ENCODE measurements around the gene PDIA5. TPM values are rescaled to one million over a fixed set of nuclear protein-coding genes. Genes with fewer than 3 reads are reported as not detected.
A peak's percentile ranks its signal among the peaks of the same experiment; 100 is the strongest.

Gene PDIA5
- total and polyA plus RNA-seq, 9 donors: 11.2 to 58.3 (median 24.3) TPM

GRCh38 chr3:123141276-123141675, 74.5 kb downstream of the PDIA5 start:
- WGBS, 3 donors: 90 to 99% (median 96%) methylated on average over 2 to 5 of the region's 5 CpGs

GRCh38 chr3:123143669-123144411, 77.0 kb downstream of the PDIA5 start:
- no peak overlapping the region for H3K27ac ChIP-seq
- no peak for TF ChIP-seq EP300 (IDR thresholded peaks at IDR 0.05)
- TF ChIP-seq CTCF (IDR thresholded peaks at IDR 0.05): no peak
- no peak for TF ChIP-seq POLR2A (IDR thresholded peaks at IDR 0.05)
- H3K27me3 ChIP-seq: no peaks in the 10 kb centered on the region
- H3K9me3 ChIP-seq: no peaks in the 10 kb centered on the region
- peak in 3 of 5 donors; percentile 17 to 54 (median 43) for DNase-seq
- 42 to 53% (median 48%) methylated on average over 10 of the region's 10 CpGs for WGBS, 3 donors
- H3K4me3 ChIP-seq: no peak overlapping the region
- intact Hi-C loops (cut with DNase I): no loop called here
- peaks cover 2% of the 10 kb centered on the region for H3K4me1 ChIP-seq (ENCODE audit: insufficient read depth)
- no peaks in the 10 kb centered on the region for H3K36me3 ChIP-seq

More at GRCh38 chr3:123141276-123141675, 74.5 kb downstream of the PDIA5 start:
- Histone ChIP-seq H3K27me3 (no peaks in the 10 kb centered on the region), H3K4me3 (no peak overlapping the region), H3K27ac (no peak overlapping the region), H3K9me3 (no peaks in the 10 kb centered on the region), H3K36me3 (no peaks in the 10 kb centered on the region), H3K4me1 (ENCODE audit: insufficient read depth) (peaks cover 2% of the 10 kb centered on the region)
- intact Hi-C loops (cut with DNase I): no loop called here
- peak in 1 of 5 donors; percentile 14 for DNase-seq
- no peak for TF ChIP-seq EP300 (IDR thresholded peaks at IDR 0.05)
- no peak for TF ChIP-seq CTCF (IDR thresholded peaks at IDR 0.05)
- no peak for TF ChIP-seq POLR2A (IDR thresholded peaks at IDR 0.05)

GRCh38 chr3:123147754-123148535, 81.1 kb downstream of the PDIA5 start:
- intact Hi-C loops (cut with DNase I): no loop called here
- Histone ChIP-seq H3K9me3 (no peaks in the 10 kb centered on the region), H3K36me3 (no peaks in the 10 kb centered on the region)

More at GRCh38 chr3:123147754-123148535, 81.1 kb downstream of the PDIA5 start:
- WGBS, 3 donors: 96 to 98% (median 97%) methylated on average over 10 of the region's 10 CpGs
- Histone ChIP-seq H3K4me3 (no peak overlapping the region), H3K27me3 (no peaks in the 10 kb centered on the region), H3K4me1 (ENCODE audit: insufficient read depth) (peaks cover 2% of the 10 kb centered on the region), H3K27ac (no peak overlapping the region)
- DNase-seq: peak in 1 of 5 donors; percentile 7
- TF ChIP-seq POLR2A (IDR thresholded peaks at IDR 0.05) (no peak), CTCF (IDR thresholded peaks at IDR 0.05) (no peak), EP300 (IDR thresholded peaks at IDR 0.05) (no peak)
